DND-41 (cell line): Measurements from ENCODE around the gene TCF4.

Source experiments
- ATAC-seq: fragments of 200-7000 bp; cut with Tn5 transposase; 3 replicates; pipeline ENCODE4 v1.9.1; 2021; ENCODE audit warnings: low read depth; ENCODE audit not compliant: insufficient read depth
- DNase-seq: peaks from one replicate; pipeline ENCODE4 v3.0.0-alpha.2; 2020
- H2AFZ ChIP-seq: 2 replicates; pipeline ENCODE4 v1.6.0; 2012; ENCODE audit warnings: low read depth, low read length
- H3K27ac ChIP-seq: 2 replicates; pipeline ENCODE4 v1.5.1; 2012; ENCODE audit warnings: low read length, inconsistent platforms
- H3K27me3 ChIP-seq: fragments of 200-600 bp; sonication (generic); 2 replicates; pipeline ENCODE4 v1.6.0; 2012; ENCODE audit warnings: low read length, mild to moderate bottlenecking, inconsistent platforms; ENCODE audit not compliant: insufficient read depth, poor library complexity
- H3K36me3 ChIP-seq: 2 replicates; pipeline ENCODE4 v1.5.1; 2012; ENCODE audit warnings: low read length, inconsistent platforms; ENCODE audit not compliant: insufficient read depth
- H3K4me1 ChIP-seq: 2 replicates; pipeline ENCODE4 v1.5.1; 2012; ENCODE audit warnings: mild to moderate bottlenecking, low read length; ENCODE audit not compliant: insufficient read depth
- H3K4me2 ChIP-seq: 2 replicates; pipeline ENCODE4 v1.6.0; 2012; ENCODE audit warnings: mild to moderate bottlenecking, moderate library complexity, low read length, inconsistent platforms; ENCODE audit not compliant: insufficient read depth
- H3K4me3 ChIP-seq, 2 experiments: fragments of 200-600 bp in 1 of 2; shearing (Covaris generic) in 1 of 2; 2 replicates each; pipeline ENCODE4 v1.5.1; 2012 to 2016; ENCODE audit warnings: inconsistent platforms in 2 of 2, low read length in 2 of 2, mild to moderate bottlenecking in 2 of 2, low read depth in 1 of 2, moderate library complexity in 1 of 2
- H3K79me2 ChIP-seq: 2 replicates; pipeline ENCODE4 v1.6.0; 2012; ENCODE audit warnings: low read length, inconsistent platforms; ENCODE audit not compliant: insufficient read depth
- H3K9ac ChIP-seq: 2 replicates; pipeline ENCODE4 v1.6.0; 2012; ENCODE audit warnings: low read depth, mild to moderate bottlenecking, inconsistent platforms, low read length, moderate library complexity
- H3K9me3 ChIP-seq: 2 replicates; pipeline ENCODE4 v1.5.1; 2012; ENCODE audit warnings: low read length, moderate library complexity, mild to moderate bottlenecking, inconsistent platforms; ENCODE audit not compliant: insufficient read depth, severe bottlenecking
- H4K20me1 ChIP-seq: 2 replicates; pipeline ENCODE4 v1.6.0; 2012; ENCODE audit warnings: low read length; ENCODE audit not compliant: insufficient read depth
- CTCF ChIP-seq: IDR thresholded peaks from 2 replicates; pipeline ENCODE4 v1.5.1; 2012; ENCODE audit warnings: borderline replicate concordance, low read length, moderate library complexity, mild to moderate bottlenecking; ENCODE audit not compliant: poor library complexity, severe bottlenecking; ENCODE audit errors: extremely low read depth
- EZH2 ChIP-seq: IDR thresholded peaks from 3 replicates; pipeline ENCODE4 v1.6.1; 2012; ENCODE audit warnings: borderline replicate concordance, low read depth, mild to moderate bottlenecking, moderate library complexity, low read length, inconsistent platforms; ENCODE audit not compliant: severe bottlenecking

TCF4 gene

GRCh38 chr18:55582325-55582724 lies 5.7 kb downstream of the TCF4 start:
- H3K79me2 ChIP-seq = no peaks in the 10 kb centered on the region; the same call in 1 of the 2 replicates
- peaks cover 4% of the 10 kb centered on the region; the same call in 1 of the 2 replicates for H3K36me3 ChIP-seq
- H3K4me3 ChIP-seq = no peak overlapping the region
- no peaks in the 10 kb centered on the region for H3K27me3 ChIP-seq
- H3K9ac ChIP-seq = no peak overlapping the region
- no peaks in the 10 kb centered on the region for H3K9me3 ChIP-seq
- DNase-seq (no peak), ATAC-seq (no peak)
- TF ChIP-seq EZH2 (no peak), CTCF (no peak)
- no peaks in the 10 kb centered on the region for H4K20me1 ChIP-seq
- H3K4me1 ChIP-seq = peaks cover 25% of the 10 kb centered on the region
- no peak overlapping the region for H3K4me2 ChIP-seq
- no peak overlapping the region for H3K27ac ChIP-seq
- H2AFZ ChIP-seq = no peak overlapping the region

GRCh38 chr18:55579501-55580270 lies 8.3 kb downstream of the TCF4 start:
- Histone ChIP-seq H3K27ac (no peak overlapping the region), H3K36me3 (peaks cover 4% of the 10 kb centered on the region; the same call in 1 of the 2 replicates)

GRCh38 chr18:55577812-55578539 lies 10.0 kb downstream of the TCF4 start:
- Histone ChIP-seq H3K27ac (no peak overlapping the region), H3K4me3 (no peak overlapping the region), H2AFZ (no peak overlapping the region), H3K4me2 (no peak overlapping the region), H3K4me1 (no peaks in the 10 kb centered on the region), H3K79me2 (no peaks in the 10 kb centered on the region), H4K20me1 (no peaks in the 10 kb centered on the region), H3K9me3 (no peaks in the 10 kb centered on the region), H3K27me3 (no peaks in the 10 kb centered on the region), H3K9ac (no peak overlapping the region), H3K36me3 (peaks cover under 1% of the 10 kb centered on the region; the same call in 1 of the 2 replicates)
- DNase-seq (no peak), ATAC-seq (no peak)
- peak; percentile 35 for TF ChIP-seq CTCF
- TF ChIP-seq EZH2 = no peak

More at GRCh38 chr18:55579501-55580270, 8.3 kb downstream of the TCF4 start:
- ATAC-seq (no peak), DNase-seq (no peak)
- no peak for TF ChIP-seq CTCF
- no peak for TF ChIP-seq EZH2
- Histone ChIP-seq H3K4me1 (0 out of 2 replicates have a peak, but pooled peaks cover 5% of the 10 kb centered on the region), H3K9ac (no peak overlapping the region), H2AFZ (no peak overlapping the region), H3K4me3 (no peak overlapping the region), H3K79me2 (no peaks in the 10 kb centered on the region), H3K27me3 (no peaks in the 10 kb centered on the region), H3K9me3 (no peaks in the 10 kb centered on the region), H4K20me1 (no peaks in the 10 kb centered on the region), H3K4me2 (no peak overlapping the region)
